ENCODE measurements around the gene L3MBTL4. TPM values are rescaled to one million over a fixed set of nuclear protein-coding genes. Genes with fewer than 3 reads are reported as not detected.

The L3MBTL4 gene
- total and polyA plus RNA-seq, 10 of the 15 experiments (the other 5 are each of a cell fraction or from before 2014, with no cell fraction given) = 1.3 to 8.7 (median 3.8) TPM

- TF ChIP-seq NFIC (IDR thresholded peaks at IDR 0.05; ENCODE audit: low read depth, low read length) (peak; percentile 68), GATAD2B (conservative IDR thresholded peaks at IDR 0.05; ENCODE audit: low read depth) (no peak), CHD2 (IDR thresholded peaks at IDR 0.05; ENCODE audit: borderline replicate concordance, low read depth, low read length) (no peak), FOS (IDR thresholded peaks at IDR 0.05; ENCODE audit: borderline replicate concordance, extremely low read depth, insufficient read length) (no peak), ATF2 (IDR thresholded peaks at IDR 0.05; ENCODE audit: low read length) (peak; percentile 68), SMAD1 (IDR thresholded peaks at IDR 0.05; ENCODE audit: low read depth, partially characterized antibody) (no peak), GABPA (IDR thresholded peaks at IDR 0.05; ENCODE audit: low read depth) (no peak), ZBTB33 (IDR thresholded peaks at IDR 0.05) (no peak), MXI1 (IDR thresholded peaks at IDR 0.05; ENCODE audit: low read depth, low read length) (no peak), ZNF207 (IDR thresholded peaks at IDR 0.05; ENCODE audit: borderline replicate concordance) (no peak), ZBTB40 (IDR thresholded peaks at IDR 0.05; ENCODE audit: borderline replicate concordance) (no peak), BACH1 (IDR thresholded peaks at IDR 0.05; ENCODE audit: borderline replicate concordance) (no peak; the same call in 1 of the 2 replicates), SP1 (IDR thresholded peaks at IDR 0.05; ENCODE audit: low read depth, low read length) (no peak), PBX3 (IDR thresholded peaks at IDR 0.05; ENCODE audit: insufficient replicate concordance, low read depth, low read length) (no peak), SUPT20H (IDR thresholded peaks at IDR 0.05; ENCODE audit: borderline replicate concordance, control insufficient read depth, low read depth, low read length) (no peak), ZNF274 (IDR thresholded peaks at IDR 0.05; ENCODE audit: insufficient read depth, insufficient read length) (no peak), SRF (IDR thresholded peaks at IDR 0.05; ENCODE audit: low read depth in 2 of 2, low read length in 2 of 2) (no peak), NKRF (conservative IDR thresholded peaks at IDR 0.05) (no peak), SMC3 (IDR thresholded peaks at IDR 0.05; ENCODE audit: borderline replicate concordance, low read length) (no peak), RAD21 (IDR thresholded peaks at IDR 0.05; ENCODE audit: insufficient read depth, low read depth, low read length) (0 out of 2 replicates have a peak, but pooled peaks have one; percentile 1)
These were observed 432.4 kb downstream of the L3MBTL4 start (continued) for GRCh38 chr18:5982332-5982731.
